ENCODE results near the gene ZC2HC1C. TPM values are rescaled to one million over a fixed set of nuclear protein-coding genes. Genes with fewer than 3 reads are reported as not detected.

Gene ZC2HC1C
- total RNA-seq, 1 experiment from 2014 or later: 5.2 TPM

GRCh38 chr14:75090353-75090752 lies 20.9 kb downstream of the ZC2HC1C start:
- no peak overlapping the region for H3K27ac ChIP-seq (ENCODE audit: low read length)
- H3K36me3 ChIP-seq (ENCODE audit: control insufficient read depth, insufficient read depth, low read length): peaks cover 13% of the 10 kb centered on the region
- intact Hi-C loops (cut with micrococcal nuclease; ENCODE audit: unreplicated experiment) (no loop called here), in situ Hi-C loops (cut with HindIII; ENCODE audit: low pct_unique_long_range_greater_than_20kb, low sequenced_read_pairs) (no loop called here)
- DNase-seq (ENCODE audit: low read depth, low spot score) (no peak), ATAC-seq (no peak)
- H3K4me1 ChIP-seq (ENCODE audit: control insufficient read depth, insufficient read depth, low read length): no peaks in the 10 kb centered on the region
- ChIA-PET CTCF (interaction anchor here (1.3 kb wide), 1 partner anchor 145 kb away, joined by 4 read pairs; no protein-coding TSS in a partner anchor), POLR2A (no interaction called here)
- no peaks in the 10 kb centered on the region for H3K27me3 ChIP-seq (ENCODE audit: control insufficient read depth, insufficient read depth, low read length)
- no peaks in the 10 kb centered on the region for H3K9me3 ChIP-seq (ENCODE audit: control insufficient read depth, insufficient read depth, low read depth, low read length)
- BruUV-seq (replicated peaks): no TSS peak
- no peak for TF ChIP-seq POLR2AphosphoS5 (IDR thresholded peaks at IDR 0.05; ENCODE audit: low read depth, low read length)
- TF ChIP-seq SIN3A (IDR thresholded peaks at IDR 0.05; ENCODE audit: borderline replicate concordance, insufficient read depth, low read depth, low read length): no peak
- no peak for TF ChIP-seq TCF7L2 (IDR thresholded peaks at IDR 0.05; ENCODE audit: low read depth, low read length)
- no peak for TF ChIP-seq REST (IDR thresholded peaks at IDR 0.05; ENCODE audit: insufficient read depth in 1 of 2, low read depth in 2 of 2, low read length in 1 of 2)
- no peak for TF ChIP-seq CTCF (IDR thresholded peaks at IDR 0.05)
- no peak overlapping the region for H3K4me3 ChIP-seq (ENCODE audit: low read depth in 2 of 2, low read length in 2 of 2)

GRCh38 chr14:75091251-75091650 lies 21.8 kb downstream of the ZC2HC1C start:
- DNase-seq (ENCODE audit: low read depth, low spot score): no peak
- BruUV-seq (replicated peaks): no TSS peak
- H3K4me3 ChIP-seq (ENCODE audit: low read depth in 2 of 2, low read length in 2 of 2): no peak overlapping the region
- H3K27ac ChIP-seq (ENCODE audit: low read length): no peak overlapping the region
- CTCF ChIA-PET: interaction anchor here (1.3 kb wide), 1 partner anchor 146 kb away, joined by 4 read pairs; no protein-coding TSS in a partner anchor
- H3K4me1 ChIP-seq (ENCODE audit: control insufficient read depth, insufficient read depth, low read length): no peaks in the 10 kb centered on the region
- H3K9me3 ChIP-seq (ENCODE audit: control insufficient read depth, insufficient read depth, low read depth, low read length): no peaks in the 10 kb centered on the region
- in situ Hi-C loops (cut with HindIII; ENCODE audit: low pct_unique_long_range_greater_than_20kb, low sequenced_read_pairs) (no loop called here), intact Hi-C loops (cut with micrococcal nuclease; ENCODE audit: unreplicated experiment) (no loop called here)
- H3K36me3 ChIP-seq (ENCODE audit: control insufficient read depth, insufficient read depth, low read length): peaks cover 13% of the 10 kb centered on the region
- TF ChIP-seq POLR2AphosphoS5 (IDR thresholded peaks at IDR 0.05; ENCODE audit: low read depth, low read length) (no peak), REST (IDR thresholded peaks at IDR 0.05; ENCODE audit: insufficient read depth in 1 of 2, low read depth in 2 of 2, low read length in 1 of 2) (no peak), SIN3A (IDR thresholded peaks at IDR 0.05; ENCODE audit: borderline replicate concordance, insufficient read depth, low read depth, low read length) (no peak)
- no peaks in the 10 kb centered on the region for H3K27me3 ChIP-seq (ENCODE audit: control insufficient read depth, insufficient read depth, low read length)
- ATAC-seq: no peak
- POLR2A ChIA-PET: no interaction called here

Data from Panc1 (cell line).